PC-3 (cell line): ENCODE measurements around the gene RNF26. TPM values are rescaled to one million over a fixed set of nuclear protein-coding genes. Genes with fewer than 3 reads are reported as not detected.

Source experiments
- ATAC-seq: fragments of 200-7000 bp; cut with Tn5 transposase; 2 replicates; pipeline ENCODE4 v1.9.1; 2020; ENCODE audit warnings: mild to moderate bottlenecking, moderate library complexity
- BruUV-seq: library from RNA; stranded (reverse); fragments of 400-500 nt; replicated peaks from 2 replicates; lab custom pipeline; 2021; lab: Mats Ljungman, UMichigan
- CTCF ChIA-PET: fragments of 300-600 bp; sonication (Branson Sonifier 250); formaldehyde crosslinking; loops from one replicate; lab custom pipeline; 2022; ENCODE audit warnings: antibody characterized with exemption; lab: Charles Lee
- POLR2A ChIA-PET: fragments of 300-600 bp; sonication (Branson Sonifier 250); formaldehyde crosslinking; loops from one replicate; lab custom pipeline; 2022; ENCODE audit warnings: antibody characterized with exemption; ENCODE audit not compliant: unreplicated experiment; lab: Charles Lee
- DNase-seq: peaks from one replicate; pipeline ENCODE4 v3.0.0-alpha.2; 2015
- H2AFZ ChIP-seq: fragments of 300-600 bp; sonication (generic); 2 replicates; pipeline ENCODE4 v1.6.0; 2016; ENCODE audit warnings: antibody characterized with exemption, low read length
- H3F3A ChIP-seq: fragments of 300-600 bp; sonication (generic); one replicate; pipeline ENCODE4 v1.6.0; 2017; ENCODE audit warnings: antibody characterized with exemption, low read length, control low read depth, mild to moderate bottlenecking; ENCODE audit not compliant: unreplicated experiment
- H3K27ac ChIP-seq: fragments of 300-600 bp; sonication (generic); 2 replicates; pipeline ENCODE4 v1.5.1; 2016; ENCODE audit warnings: mild to moderate bottlenecking, low read length
- H3K27me3 ChIP-seq: fragments of 300-600 bp; sonication (generic); 2 replicates; pipeline ENCODE4 v1.6.1; 2016; ENCODE audit warnings: low read length, mixed read lengths
- H3K36me3 ChIP-seq: fragments of 300-600 bp; sonication (generic); 2 replicates; pipeline ENCODE4 v1.6.1; 2016; ENCODE audit warnings: low read depth, mixed run types, low read length, mixed read lengths
- H3K4me1 ChIP-seq: fragments of 300-600 bp; sonication (generic); 2 replicates; pipeline ENCODE4 v1.5.1; 2016; ENCODE audit warnings: low read length; ENCODE audit not compliant: insufficient read depth
- H3K4me2 ChIP-seq: fragments of 300-600 bp; sonication (generic); 2 replicates; pipeline ENCODE4 v1.6.0; 2016; ENCODE audit warnings: low read length
- H3K4me3 ChIP-seq: fragments of 300-600 bp; sonication (generic); 2 replicates; pipeline ENCODE4 v1.5.1; 2016; ENCODE audit warnings: mild to moderate bottlenecking, low read length, mixed read lengths
- H3K79me2 ChIP-seq: fragments of 300-600 bp; sonication (generic); 2 replicates; pipeline ENCODE4 v1.6.1; 2017; ENCODE audit warnings: low read length, mixed read lengths
- H3K9ac ChIP-seq: fragments of 300-600 bp; sonication (generic); 2 replicates; pipeline ENCODE4 v1.6.0; 2016; ENCODE audit warnings: mild to moderate bottlenecking, low read length
- H3K9me2 ChIP-seq: fragments of 300-600 bp; sonication (generic); replicated peaks from 2 replicates; pipeline ENCODE4 v1.6.1; 2016; ENCODE audit warnings: mixed run types, low read length, mixed read lengths
- H3K9me3 ChIP-seq: fragments of 300-600 bp; sonication (generic); 2 replicates; pipeline ENCODE4 v1.6.1; 2016; ENCODE audit warnings: low read length, mixed read lengths
- H4K20me1 ChIP-seq: fragments of 300-600 bp; sonication (generic); 2 replicates; pipeline ENCODE4 v1.6.1; 2016; ENCODE audit warnings: low read length, mixed read lengths
- CTCF ChIP-seq: fragments of 300-600 bp; sonication (generic); conservative IDR thresholded peaks from 2 replicates; pipeline ENCODE4 v1.5.1; 2017; ENCODE audit warnings: antibody characterized with exemption, low read depth, mild to moderate bottlenecking, low read length
- EZH2 ChIP-seq: fragments of 300-600 bp; sonication (generic); IDR thresholded peaks from one replicate; pipeline ENCODE4 v1.6.1; 2017; ENCODE audit warnings: antibody characterized with exemption, mild to moderate bottlenecking, low read length; ENCODE audit not compliant: unreplicated experiment
- EZH2phosphoT487 ChIP-seq: fragments of 300-600 bp; sonication (generic); IDR thresholded peaks from 2 replicates; pipeline ENCODE4 v1.6.1; 2018; ENCODE audit warnings: mild to moderate bottlenecking, antibody characterized with exemption, low read length, borderline replicate concordance
- intact Hi-C: fragments of 100-400 bp; cut with micrococcal nuclease; formaldehyde crosslinking; loops from 2 replicates; pipeline ENCODE4 v1.9.0; 2023
- total RNA-seq: library from RNA; depleted of rRNA; stranded (reverse); fragments of >200 nt; gene quantifications from 2 replicates; pipeline ENCODE4 v1.2.3, GENCODE V29; 2014

RNF26 gene
- total RNA-seq, 1 experiment from 2014 or later = 22.9 TPM

DNA sequence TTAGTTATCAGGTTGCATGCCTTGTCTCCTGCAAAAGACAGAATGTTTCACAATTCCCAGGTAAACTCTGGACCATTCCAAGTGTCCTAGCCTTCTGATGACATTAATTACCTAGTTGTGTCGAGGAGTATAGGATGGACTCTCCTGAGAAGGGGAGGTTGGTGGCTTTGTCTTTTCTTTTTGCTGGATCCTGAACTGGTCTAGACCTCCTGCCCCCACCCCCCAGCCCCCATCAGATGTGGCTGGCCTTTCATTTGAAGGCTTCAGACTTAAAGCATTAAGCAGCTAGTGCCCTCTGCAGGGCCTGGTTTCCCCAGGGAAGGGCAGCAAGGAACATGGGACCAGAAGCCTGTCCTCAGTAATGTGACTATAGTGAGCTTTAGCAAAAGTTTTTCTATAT lies 27.1 kb upstream of the RNF26 start:
- Histone ChIP-seq H3F3A (no peaks in the 10 kb centered on the region), H3K9ac (no peak overlapping the region), H3K27ac (no peak overlapping the region), H3K79me2 (no peaks in the 10 kb centered on the region), H3K4me2 (no peak overlapping the region), H3K36me3 (peaks cover 47% of the 10 kb centered on the region; the same call in 1 of the 2 replicates), H3K4me3 (no peak overlapping the region), H4K20me1 (no peaks in the 10 kb centered on the region), H3K27me3 (no peaks in the 10 kb centered on the region), H3K9me2 (no peaks in the 10 kb centered on the region), H3K4me1 (no peaks in the 10 kb centered on the region), H2AFZ (no peak overlapping the region), H3K9me3 (no peaks in the 10 kb centered on the region)
- CTCF ChIA-PET = interaction anchor here (0.5 to 0.7 kb wide), 5 partner anchors 11 to 314 kb away, joined by 3 to 12 read pairs (median 5); no protein-coding TSS in a partner anchor
- peak; percentile 46; the same call in 1 of the 2 replicates for TF ChIP-seq CTCF
- no peak for TF ChIP-seq EZH2phosphoT487
- POLR2A ChIA-PET = interaction anchor here (0.6 kb wide), 1 partner anchor 222 kb away, joined by 3 read pairs; no protein-coding TSS in a partner anchor
- DNase-seq = no peak
- BruUV-seq = no TSS peak
- intact Hi-C loops = no loop called here
- ATAC-seq = peak; percentile 49

DNA sequence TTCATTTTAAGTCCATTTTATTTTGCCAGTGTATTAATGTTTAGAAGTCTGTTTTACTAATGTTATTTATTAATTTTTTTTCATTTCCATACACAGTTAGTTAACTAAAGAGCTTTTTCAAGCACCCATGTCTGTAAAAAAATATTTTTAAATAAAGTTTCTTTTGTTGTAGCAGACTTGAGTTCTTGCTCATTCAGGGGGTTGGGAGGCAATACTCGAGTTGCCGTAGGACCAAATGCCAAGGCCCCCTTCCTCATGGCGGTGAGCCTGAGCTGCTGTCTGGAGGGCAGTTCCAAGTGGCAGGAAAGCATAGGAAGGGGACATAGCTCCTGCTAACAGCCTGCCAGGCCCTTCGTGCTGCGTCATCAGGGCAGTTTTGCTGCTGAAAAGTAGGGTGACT lies 26.4 kb upstream of the RNF26 start:
- Histone ChIP-seq H2AFZ (no peak overlapping the region), H3K36me3 (peaks cover 47% of the 10 kb centered on the region; the same call in 1 of the 2 replicates), H3K79me2 (no peaks in the 10 kb centered on the region), H3K4me1 (no peaks in the 10 kb centered on the region), H3K27ac (no peak overlapping the region), H3K9ac (no peak overlapping the region), H3K27me3 (no peaks in the 10 kb centered on the region), H3K4me3 (no peak overlapping the region), H3K4me2 (no peak overlapping the region), H3F3A (no peaks in the 10 kb centered on the region), H4K20me1 (no peaks in the 10 kb centered on the region), H3K9me2 (no peaks in the 10 kb centered on the region), H3K9me3 (no peaks in the 10 kb centered on the region)
- BruUV-seq = no TSS peak
- ATAC-seq (no peak), DNase-seq (no peak)
- TF ChIP-seq EZH2 (no peak), CTCF (no peak), EZH2phosphoT487 (no peak)
- ChIA-PET CTCF (interaction anchor here (0.5 to 0.7 kb wide), 5 partner anchors 10 to 313 kb away, joined by 3 to 12 read pairs (median 5); no protein-coding TSS in a partner anchor), POLR2A (no interaction called here)
- intact Hi-C loops = no loop called here

DNA sequence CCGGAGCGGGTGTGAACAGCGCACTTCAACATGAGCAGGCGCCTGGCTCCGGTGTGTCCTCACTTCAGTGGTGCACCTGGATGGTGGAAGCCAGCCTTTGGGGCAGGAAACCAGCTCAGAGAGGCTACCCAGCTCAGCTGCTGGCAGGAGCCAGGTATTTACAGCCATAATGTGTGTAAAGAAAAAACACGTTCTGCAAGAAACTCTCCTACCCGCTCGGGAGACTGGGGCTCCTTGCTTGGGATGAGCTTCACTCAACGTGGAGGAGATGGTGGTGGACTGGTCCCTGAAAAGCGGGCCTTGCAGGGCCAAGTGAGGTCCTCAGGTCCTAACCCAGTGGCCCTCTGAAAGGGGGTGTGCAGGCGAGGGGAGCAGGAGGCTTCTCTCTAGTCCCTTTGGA lies 24.9 kb upstream of the RNF26 start:
- no peaks in the 10 kb centered on the region for H3K27me3 ChIP-seq
- DNase-seq (no peak), ATAC-seq (no peak)
- intact Hi-C loops = no loop called here
- no peaks in the 10 kb centered on the region for H3K4me1 ChIP-seq
- no peaks in the 10 kb centered on the region for H3K9me2 ChIP-seq
- H2AFZ ChIP-seq = no peak overlapping the region
- H3K9me3 ChIP-seq = no peaks in the 10 kb centered on the region
- peaks cover 44% of the 10 kb centered on the region for H3K36me3 ChIP-seq
- BruUV-seq = no TSS peak
- no peaks in the 10 kb centered on the region for H4K20me1 ChIP-seq
- ChIA-PET CTCF (no interaction called here), POLR2A (no interaction called here)
- H3K4me2 ChIP-seq = no peak overlapping the region
- no peak overlapping the region for H3K9ac ChIP-seq
- no peaks in the 10 kb centered on the region for H3F3A ChIP-seq
- H3K4me3 ChIP-seq = no peak overlapping the region
- H3K27ac ChIP-seq = no peak overlapping the region
- no peak for TF ChIP-seq EZH2phosphoT487
- TF ChIP-seq EZH2 = no peak
- no peak for TF ChIP-seq CTCF
- peaks cover 4% of the 10 kb centered on the region for H3K79me2 ChIP-seq
